ENCODE measurements around the gene TSC2.

Gene TSC2

DNA sequence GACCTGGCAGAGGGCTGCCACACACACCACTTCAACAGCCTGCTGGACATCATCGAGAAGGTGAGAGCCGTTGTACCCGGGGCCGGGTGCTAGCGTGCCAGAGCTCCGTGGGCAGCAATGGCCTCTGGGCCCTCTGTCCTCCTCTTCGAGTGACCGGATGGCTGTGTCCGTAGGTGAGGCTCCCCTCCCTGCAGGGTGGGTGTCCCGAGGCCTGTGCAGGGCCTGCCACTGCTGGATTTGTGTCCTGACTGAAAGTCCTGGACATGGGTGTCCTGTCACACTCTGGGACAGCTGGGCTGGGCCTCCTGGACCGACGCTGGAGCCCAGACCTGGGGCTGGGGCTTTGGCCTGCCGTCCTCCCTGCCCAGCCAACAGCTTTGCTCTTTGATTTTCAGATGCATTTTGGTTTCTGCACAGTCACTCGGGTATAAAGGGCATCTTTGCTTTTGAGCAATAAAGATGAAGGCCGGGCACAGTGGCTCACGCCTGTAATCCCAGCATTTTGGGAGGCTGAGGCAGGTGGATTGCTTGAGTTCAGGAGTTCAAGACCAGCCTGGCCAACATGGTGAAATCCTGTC, 16.7 kb downstream of the TSC2 start:
- no peak for DNase-seq (ENCODE audit: low read depth)
- TF ChIP-seq, protein P1, sequence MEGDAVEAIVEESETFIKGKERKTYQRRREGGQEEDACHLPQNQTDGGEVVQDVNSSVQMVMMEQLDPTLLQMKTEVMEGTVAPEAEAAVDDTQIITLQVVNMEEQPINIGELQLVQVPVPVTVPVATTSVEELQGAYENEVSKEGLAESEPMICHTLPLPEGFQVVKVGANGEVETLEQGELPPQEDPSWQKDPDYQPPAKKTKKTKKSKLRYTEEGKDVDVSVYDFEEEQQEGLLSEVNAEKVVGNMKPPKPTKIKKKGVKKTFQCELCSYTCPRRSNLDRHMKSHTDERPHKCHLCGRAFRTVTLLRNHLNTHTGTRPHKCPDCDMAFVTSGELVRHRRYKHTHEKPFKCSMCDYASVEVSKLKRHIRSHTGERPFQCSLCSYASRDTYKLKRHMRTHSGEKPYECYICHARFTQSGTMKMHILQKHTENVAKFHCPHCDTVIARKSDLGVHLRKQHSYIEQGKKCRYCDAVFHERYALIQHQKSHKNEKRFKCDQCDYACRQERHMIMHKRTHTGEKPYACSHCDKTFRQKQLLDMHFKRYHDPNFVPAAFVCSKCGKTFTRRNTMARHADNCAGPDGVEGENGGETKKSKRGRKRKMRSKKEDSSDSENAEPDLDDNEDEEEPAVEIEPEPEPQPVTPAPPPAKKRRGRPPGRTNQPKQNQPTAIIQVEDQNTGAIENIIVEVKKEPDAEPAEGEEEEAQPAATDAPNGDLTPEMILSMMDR (conservative IDR thresholded peaks at IDR 0.05; ENCODE audit: low read length) = no peak

DNA sequence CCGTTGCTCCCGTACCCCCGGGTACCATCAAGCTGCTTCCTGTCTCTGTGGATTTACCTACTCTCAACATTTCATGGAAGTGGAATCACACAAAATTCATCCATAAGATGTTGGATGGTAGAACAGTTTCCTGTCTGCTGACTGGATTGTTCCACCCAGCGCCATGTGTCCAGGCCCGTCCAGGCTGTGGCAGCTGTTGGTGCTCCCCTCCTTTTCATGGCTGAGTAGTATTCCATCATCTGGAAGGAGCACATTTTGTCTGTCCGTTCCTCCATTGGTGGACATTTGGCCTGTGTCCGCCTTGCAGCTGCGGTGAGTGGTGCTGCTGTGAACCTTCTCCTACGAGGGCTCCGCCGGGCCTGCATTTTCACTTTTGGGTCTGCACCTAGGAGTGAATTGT, 18.4 kb downstream of the TSC2 start:
- no peak overlapping the region for H3K4me3 ChIP-seq (ENCODE audit: low read length)
- no peak for DNase-seq (ENCODE audit: low read depth)
- TF ChIP-seq, protein P1 (conservative IDR thresholded peaks at IDR 0.05; ENCODE audit: low read length) = no peak

More for the DNA sequence above, 16.7 kb downstream of the TSC2 start:
- H3K4me3 ChIP-seq (ENCODE audit: low read length) = no peak overlapping the region

DNA sequence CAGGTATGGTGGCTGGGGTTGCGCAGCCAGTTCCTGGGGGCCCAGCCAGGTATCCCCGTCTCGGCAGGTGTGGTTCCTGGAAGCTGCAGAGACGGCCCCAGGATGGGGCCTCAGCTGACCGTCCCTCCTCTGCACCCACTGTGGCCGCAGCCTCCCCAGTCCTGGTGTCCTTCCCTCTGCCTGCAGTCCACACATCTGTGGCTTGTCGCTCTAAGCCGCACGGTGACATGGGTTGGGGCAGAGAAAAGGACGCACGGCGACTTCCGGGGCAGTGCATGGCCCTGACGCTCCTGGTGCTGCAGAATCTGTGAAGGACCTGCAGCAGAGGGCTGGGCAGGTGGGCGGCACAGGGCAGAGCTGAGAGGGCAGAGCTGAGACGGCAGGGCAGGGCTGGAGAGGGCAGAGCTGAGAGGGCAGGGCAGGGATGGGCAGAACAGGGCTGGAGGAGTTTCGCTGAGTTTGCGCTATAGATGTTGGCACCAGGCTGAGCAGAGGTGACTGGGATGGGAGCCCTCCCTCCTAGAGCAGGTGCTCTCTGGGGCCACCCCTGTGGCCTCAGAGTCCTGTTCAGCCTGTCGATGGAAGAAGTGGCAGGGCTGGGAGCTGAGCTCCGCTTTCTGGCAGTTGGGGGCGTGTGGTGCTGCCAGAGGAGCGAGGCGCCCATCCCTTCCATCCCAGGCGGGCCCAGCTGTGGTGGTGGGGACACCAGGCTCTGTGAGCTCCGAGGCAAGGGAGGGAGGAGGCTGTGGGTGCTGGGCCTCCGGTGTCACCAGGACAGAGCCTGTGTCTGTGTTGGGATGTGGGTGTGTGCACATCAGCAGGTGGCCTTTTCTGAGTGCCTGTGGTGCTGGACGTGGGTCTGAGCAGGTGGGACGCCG, 23.0 kb downstream of the TSC2 start:
- no peak for DNase-seq (ENCODE audit: low read depth)
- no peak overlapping the region for H3K4me3 ChIP-seq (ENCODE audit: low read length)
- TF ChIP-seq, protein P1 (conservative IDR thresholded peaks at IDR 0.05; ENCODE audit: low read length) = no peak

DNA sequence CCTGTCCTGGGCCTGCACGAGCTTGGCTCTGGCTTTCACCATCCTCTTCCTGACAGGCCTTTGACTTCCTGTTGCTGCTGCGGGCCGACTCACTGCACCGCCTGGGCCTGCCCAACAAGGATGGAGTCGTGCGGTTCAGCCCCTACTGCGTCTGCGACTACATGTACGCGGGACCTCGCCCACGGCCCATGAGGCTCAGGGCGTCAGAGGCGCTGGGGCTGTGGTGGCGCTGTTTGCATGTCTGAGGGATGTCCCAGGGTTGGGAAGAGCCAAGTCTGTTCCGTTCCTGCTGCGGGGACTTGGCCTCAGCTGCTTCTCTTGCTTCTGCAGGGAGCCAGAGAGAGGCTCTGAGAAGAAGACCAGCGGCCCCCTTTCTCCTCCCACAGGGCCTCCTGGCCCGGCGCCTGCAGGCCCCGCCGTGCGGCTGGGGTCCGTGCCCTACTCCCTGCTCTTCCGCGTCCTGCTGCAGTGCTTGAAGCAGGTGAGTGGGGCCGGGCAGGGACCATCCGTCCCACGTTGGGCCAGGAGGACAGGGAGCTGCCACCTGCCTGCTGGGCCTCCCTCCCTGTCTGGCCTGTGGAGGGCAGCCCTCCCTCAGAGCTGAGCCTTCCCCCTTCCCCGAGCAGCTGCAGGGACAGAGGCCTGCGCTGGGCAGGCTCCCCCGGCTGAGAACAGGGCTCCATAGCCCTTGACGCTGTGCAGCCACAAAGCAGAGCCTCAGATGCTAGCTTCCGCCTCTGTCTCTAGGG, 23.8 kb downstream of the TSC2 start:
- TF ChIP-seq, protein P1 (conservative IDR thresholded peaks at IDR 0.05; ENCODE audit: low read length) = no peak
- no peak for DNase-seq (ENCODE audit: low read depth)

DNA sequence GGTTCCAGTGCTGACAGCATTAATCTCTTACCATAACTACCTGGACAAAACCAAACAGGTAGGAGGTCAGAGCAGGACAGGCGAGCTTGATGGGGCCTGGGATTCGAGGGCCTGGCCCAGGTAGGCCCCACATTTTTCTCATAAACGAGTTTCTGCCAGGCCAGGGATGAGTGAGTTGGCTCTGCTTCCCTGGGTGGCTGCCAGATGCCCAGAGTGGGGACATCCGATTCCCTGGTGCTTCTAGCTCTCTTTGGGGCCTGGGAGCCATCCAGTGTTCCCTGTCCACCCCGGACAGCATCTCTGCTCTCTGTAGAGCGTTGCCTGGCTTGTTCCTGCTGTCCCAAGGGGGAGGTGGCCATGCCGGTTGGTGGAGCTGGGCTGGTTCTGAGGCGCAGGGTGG, 25.1 kb downstream of the TSC2 start:
- no peak overlapping the region for H3K4me3 ChIP-seq (ENCODE audit: low read length)
- TF ChIP-seq, protein P1 (conservative IDR thresholded peaks at IDR 0.05; ENCODE audit: low read length) = no peak
- DNase-seq (ENCODE audit: low read depth) = no peak

More for the DNA sequence above, 23.8 kb downstream of the TSC2 start:
- no peak overlapping the region for H3K4me3 ChIP-seq (ENCODE audit: low read length)

DNA sequence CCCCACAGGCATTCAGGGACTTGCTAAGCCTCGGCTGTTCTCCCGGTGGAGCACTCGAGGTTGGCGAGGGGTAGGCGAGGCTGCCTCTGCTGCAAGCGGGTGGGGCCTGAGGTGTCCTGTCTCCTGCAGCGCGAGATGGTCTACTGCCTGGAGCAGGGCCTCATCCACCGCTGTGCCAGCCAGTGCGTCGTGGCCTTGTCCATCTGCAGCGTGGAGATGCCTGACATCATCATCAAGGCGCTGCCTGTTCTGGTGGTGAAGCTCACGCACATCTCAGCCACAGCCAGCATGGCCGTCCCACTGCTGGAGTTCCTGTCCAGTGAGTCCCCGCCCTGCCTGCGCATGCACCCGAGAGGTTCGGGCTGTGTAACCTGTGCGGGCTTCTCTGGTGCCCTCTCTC, 26.3 kb downstream of the TSC2 start:
- TF ChIP-seq, protein P1 (conservative IDR thresholded peaks at IDR 0.05; ENCODE audit: low read length) = no peak
- no peak for DNase-seq (ENCODE audit: low read depth)
- H3K4me3 ChIP-seq (ENCODE audit: low read length) = no peak overlapping the region

Data from AG10803 (cell line).